Liver (tissue), 3 donors: Measurements from ENCODE around the gene CHML.

Experiments
- CTCF ChIP-seq: fragments of 150-350 bp; IDR thresholded peaks from 2 replicates; pipeline ENCODE4 v1.5.1; 2017; ENCODE audit warnings: improper control_type of control experiment, low read depth, low read length; ENCODE audit not compliant: missing input control
- EGR1 ChIP-seq, 2 donors: IDR thresholded peaks; 2 replicates each; pipeline ENCODE4 v1.6.1; 2016 to 2018; ENCODE audit warnings: antibody characterized with exemption in 2 of 2, low read depth in 2 of 2
- GABPA ChIP-seq, 2 donors: IDR thresholded peaks in 1 of 2; conservative IDR thresholded peaks in 1 of 2; 2 replicates each; pipeline ENCODE4 v1.6.1; 2016; ENCODE audit warnings: antibody characterized with exemption in 2 of 2, mild to moderate bottlenecking in 1 of 2, moderate library complexity in 1 of 2
- JUND ChIP-seq, 2 donors: IDR thresholded peaks; 2 replicates each; pipeline ENCODE4 v1.6.1; 2016; ENCODE audit warnings: antibody characterized with exemption in 2 of 2
- MAX ChIP-seq: IDR thresholded peaks from 2 replicates; pipeline ENCODE4 v1.6.1; 2016; ENCODE audit warnings: antibody characterized with exemption
- NR2F2 ChIP-seq: IDR thresholded peaks from 2 replicates; pipeline ENCODE4 v1.6.1; 2016; ENCODE audit warnings: antibody characterized with exemption
- RAD21 ChIP-seq, 2 donors: IDR thresholded peaks; 2 replicates each; pipeline ENCODE4 v1.6.1; 2016; ENCODE audit warnings: antibody characterized with exemption in 2 of 2, mild to moderate bottlenecking in 2 of 2
- REST ChIP-seq: IDR thresholded peaks from 2 replicates; pipeline ENCODE4 v1.6.1; 2016; ENCODE audit warnings: antibody characterized with exemption, mild to moderate bottlenecking
- SP1 ChIP-seq: IDR thresholded peaks from 2 replicates; pipeline ENCODE4 v1.6.1; 2018; ENCODE audit warnings: antibody characterized with exemption, mild to moderate bottlenecking
- TAF1 ChIP-seq: conservative IDR thresholded peaks from 2 replicates; pipeline ENCODE4 v1.6.1; 2016; ENCODE audit warnings: antibody characterized with exemption, mild to moderate bottlenecking
- YY1 ChIP-seq: IDR thresholded peaks from 2 replicates; pipeline ENCODE4 v1.6.1; 2016; ENCODE audit warnings: antibody characterized with exemption, mild to moderate bottlenecking
- TF ChIP-seq, protein P1 (sequence below): IDR thresholded peaks from 2 replicates; pipeline ENCODE4 v1.6.1; 2016; ENCODE audit warnings: antibody characterized with exemption
- donor health status: healthy.
- donor health status: healthy.

GRCh38 chr1:241677201-241677600 lies 37.0 kb upstream of the CHML start:
- TF ChIP-seq JUND (IDR thresholded peaks at IDR 0.05) (no peak), REST (no peak), MAX (no peak), CTCF (no peak), EGR1 (IDR thresholded peaks at IDR 0.05; ENCODE audit: low read depth in 2 of 2) (no peak), YY1 (no peak), NR2F2 (no peak), RAD21 (IDR thresholded peaks at IDR 0.05) (no peak), SP1 (no peak), GABPA (IDR thresholded peaks at IDR 0.05 in 1 of 2, conservative IDR thresholded peaks at IDR 0.05 in 1 of 2) (no peak), TAF1 (no peak)
- TF ChIP-seq, protein P1, sequence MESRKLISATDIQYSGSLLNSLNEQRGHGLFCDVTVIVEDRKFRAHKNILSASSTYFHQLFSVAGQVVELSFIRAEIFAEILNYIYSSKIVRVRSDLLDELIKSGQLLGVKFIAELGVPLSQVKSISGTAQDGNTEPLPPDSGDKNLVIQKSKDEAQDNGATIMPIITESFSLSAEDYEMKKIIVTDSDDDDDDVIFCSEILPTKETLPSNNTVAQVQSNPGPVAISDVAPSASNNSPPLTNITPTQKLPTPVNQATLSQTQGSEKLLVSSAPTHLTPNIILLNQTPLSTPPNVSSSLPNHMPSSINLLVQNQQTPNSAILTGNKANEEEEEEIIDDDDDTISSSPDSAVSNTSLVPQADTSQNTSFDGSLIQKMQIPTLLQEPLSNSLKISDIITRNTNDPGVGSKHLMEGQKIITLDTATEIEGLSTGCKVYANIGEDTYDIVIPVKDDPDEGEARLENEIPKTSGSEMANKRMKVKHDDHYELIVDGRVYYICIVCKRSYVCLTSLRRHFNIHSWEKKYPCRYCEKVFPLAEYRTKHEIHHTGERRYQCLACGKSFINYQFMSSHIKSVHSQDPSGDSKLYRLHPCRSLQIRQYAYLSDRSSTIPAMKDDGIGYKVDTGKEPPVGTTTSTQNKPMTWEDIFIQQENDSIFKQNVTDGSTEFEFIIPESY, result no peak
